ENCODE results near the gene CCDC91.
"Not testable (repeated sequence)": the region's sequence is repeated elsewhere in the genome, so short reads cannot be mapped to it uniquely, and the experiment has no call there.

CCDC91 gene

DNA sequence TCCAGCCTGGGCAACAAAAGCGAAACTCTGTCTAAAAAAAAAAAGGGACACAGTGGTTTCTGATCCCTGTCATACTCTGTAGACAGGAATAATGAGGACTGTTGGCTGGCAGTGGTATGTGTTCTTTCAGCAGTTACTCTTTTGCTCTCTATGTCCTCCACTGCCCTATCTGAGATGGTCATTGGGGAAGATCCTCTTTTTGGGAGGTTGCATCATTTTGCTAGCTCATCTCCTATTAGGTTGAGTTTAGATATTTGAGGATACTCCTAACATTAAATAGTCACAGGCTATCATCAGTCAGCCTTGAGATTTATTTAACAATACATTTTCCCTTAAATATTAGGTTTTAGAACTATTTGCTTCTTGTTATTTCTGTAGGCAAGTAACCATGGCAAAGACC lies 5.9 kb upstream of the CCDC91 start:
- DNase-seq: no peak

DNA sequence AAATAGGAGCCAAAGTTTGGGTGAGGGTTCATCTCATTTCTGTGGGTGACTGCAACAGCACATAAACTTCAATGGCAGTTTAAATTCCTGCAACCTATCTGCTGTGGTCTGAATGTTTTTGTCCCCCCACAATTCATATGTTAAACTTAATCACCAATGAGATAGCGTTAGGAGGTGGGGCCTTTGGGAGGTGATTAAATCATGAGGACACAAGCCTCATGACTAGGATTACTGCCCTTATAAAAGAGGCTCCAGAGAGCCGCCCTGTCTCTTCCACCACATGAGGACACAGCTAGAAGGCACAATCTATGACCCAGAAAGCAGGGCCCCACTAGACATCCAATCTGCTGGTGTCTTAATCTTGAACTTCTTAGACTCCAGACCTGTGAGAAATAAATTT lies 3.8 kb upstream of the CCDC91 start:
- no peak for DNase-seq

DNA sequence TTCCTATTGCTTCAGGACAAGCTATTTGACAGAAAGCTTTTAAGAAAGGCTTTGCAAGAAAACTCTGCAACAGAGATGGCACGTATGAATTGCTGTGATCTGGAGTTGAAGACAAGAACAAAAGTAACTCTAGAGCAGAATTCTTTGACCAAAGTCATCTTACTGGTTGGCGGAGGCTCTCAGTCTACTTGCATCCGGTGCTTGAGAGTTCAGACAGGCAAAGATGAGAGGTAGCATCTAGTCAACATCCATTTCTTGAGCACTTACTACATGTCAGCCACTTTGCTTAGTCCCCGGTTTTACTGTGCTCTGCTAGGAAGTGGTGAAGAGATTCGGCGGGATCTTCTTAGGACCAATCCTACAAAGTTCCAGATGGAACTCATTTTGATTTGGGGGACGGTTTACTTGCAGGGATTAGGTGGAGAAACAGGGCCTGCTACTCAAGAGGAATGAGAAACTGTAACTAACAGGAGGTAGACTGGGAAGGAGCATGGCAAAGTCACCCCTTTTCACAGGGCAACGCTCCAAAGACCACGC lies 404 bp upstream of the CCDC91 start:
- DNase-seq: no peak

DNA sequence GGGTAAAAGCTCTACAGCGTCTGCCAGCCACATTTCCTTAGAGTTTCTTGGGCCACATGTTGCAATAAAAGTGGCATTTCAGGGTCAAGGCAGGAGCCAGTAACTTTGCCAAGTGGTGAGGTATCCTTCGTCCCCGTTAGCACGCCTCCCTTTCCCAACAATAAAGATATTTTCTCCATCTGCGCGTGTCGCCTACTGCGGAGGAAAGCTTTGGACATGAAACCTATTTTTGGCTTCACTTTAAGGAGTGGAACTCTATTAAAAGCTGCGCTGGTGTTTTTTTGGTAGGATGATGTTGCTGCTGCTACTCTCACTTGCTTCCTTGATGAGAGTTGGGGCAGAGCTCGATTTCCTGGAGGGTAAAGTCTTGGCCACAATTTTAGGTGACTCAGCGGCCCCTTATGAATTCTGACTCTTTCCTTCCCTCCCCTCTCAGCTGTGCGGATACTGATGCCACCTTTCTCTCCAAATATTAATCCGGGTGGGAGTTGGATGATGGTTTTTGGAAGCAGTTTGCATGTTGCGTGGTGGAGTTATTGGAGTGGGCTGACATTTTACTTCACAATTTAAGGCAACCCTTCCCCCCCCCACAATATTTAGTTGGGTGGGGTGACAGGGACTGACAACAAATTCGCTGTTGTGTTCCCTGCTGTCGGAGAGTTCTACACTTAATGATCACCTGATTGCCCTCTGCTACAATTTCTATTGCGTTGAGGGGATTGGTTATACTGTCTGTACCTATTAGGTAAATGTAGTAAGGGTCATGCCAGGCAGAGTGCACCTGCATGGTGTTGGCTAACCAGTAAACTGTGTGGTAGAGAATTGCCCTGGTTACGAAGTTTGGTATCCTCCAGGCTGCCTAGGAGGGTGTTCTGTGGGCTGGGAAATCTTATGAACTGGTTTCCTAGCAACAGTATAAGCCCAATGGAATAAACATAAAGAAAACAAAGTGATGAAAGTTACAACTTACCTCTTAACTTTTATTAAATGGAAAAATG lies 1.1 kb downstream of the CCDC91 start:
- peak in 1 of 4 experiments; percentile 1 for DNase-seq

DNA sequence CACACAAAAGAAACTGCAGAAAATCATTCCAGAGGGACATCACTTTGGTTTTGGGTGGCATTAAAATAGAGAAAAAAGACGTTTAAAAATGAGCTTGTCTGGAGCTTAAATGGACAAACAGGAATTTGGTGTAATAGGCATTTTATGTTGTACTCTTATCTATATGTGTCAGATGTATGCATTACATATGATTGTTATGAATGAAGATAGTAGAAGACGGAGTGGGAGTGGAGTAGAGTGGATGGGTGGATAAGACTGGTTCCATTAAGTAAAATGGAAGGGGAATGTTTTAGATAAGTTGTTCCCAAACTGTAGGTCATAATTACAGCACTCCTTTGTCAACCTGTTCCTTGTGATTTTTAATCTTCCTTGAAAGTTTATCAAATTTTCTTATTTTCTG lies 1.9 kb downstream of the CCDC91 start:
- no peak for DNase-seq

DNA sequence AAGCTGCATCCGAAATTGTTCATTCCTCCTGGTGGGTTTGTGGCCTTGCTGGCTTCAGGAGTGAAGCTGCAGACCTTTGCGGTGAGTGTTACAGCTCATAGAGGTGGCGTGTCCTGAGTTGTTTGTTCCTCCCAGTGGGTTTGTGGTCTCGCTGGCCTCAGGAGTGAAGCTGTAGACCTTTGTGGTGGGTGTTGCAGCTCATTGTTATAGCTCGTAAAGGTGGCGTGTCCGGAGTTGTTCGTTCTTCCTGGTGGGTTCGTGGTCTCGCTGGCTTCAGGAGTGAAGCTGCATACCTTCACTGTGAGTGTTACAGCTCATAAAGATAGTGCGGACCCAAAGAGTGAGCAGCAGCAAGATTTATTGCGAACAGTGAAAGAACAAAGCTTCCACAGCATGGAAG lies 4.4 kb downstream of the CCDC91 start:
- DNase-seq: not testable (repeated sequence)

DNA sequence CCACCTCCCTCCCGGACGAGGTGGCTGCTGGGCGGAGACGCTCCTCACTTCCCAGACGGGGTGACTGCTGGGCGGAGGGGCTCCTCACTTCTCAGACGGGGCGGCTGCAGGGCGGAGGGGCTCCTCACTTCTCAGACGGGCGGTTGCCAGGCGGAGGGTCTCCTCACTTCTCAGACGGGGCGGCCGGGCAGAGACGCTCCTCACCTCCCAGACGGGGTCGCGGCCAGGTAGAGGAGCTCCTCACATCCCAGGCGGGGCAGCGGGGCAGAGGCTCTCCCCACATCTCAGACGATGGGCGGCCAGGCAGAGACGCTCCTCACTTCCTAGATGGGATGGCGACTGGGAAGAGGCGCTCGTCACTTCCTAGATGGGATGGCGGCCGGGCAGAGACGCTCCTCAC lies 10.9 kb downstream of the CCDC91 start:
- not testable (repeated sequence) for DNase-seq

DNA sequence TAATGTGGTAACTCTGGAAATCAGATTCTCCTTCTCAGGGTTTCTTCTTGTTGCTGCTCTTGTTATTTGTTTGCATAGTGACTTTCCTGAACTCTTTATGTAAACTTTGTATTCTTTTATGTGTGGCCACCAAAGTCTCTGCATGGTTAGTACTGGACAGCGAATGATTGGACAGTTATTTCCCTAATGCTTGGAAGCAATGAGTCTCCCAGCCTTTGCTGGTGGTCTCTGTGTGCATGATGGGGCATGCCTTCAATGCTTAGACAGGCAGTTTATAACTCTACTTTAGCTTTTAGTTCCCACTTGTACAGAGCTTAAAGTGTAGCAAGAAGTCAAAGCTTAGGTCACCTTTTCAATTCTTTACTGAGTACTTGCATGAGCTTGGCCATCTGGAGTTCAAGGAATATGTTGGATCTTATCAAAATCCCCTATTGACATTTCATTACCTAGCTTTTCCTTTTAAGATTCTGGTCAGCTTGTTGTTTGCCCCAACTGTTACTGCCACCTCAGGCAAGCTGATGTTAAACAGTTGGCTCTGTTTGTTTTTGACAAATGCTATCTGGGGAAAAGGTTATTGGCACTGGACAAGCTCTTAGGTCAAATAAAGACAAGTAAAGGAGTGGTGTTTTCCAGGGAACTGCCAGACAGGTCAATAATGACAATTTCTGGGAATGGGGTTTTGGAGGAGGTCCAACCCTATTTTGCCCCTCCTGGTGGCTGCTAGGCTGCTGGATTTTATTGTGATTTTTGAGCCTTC lies 12.3 kb downstream of the CCDC91 start:
- DNase-seq: no peak

DNA sequence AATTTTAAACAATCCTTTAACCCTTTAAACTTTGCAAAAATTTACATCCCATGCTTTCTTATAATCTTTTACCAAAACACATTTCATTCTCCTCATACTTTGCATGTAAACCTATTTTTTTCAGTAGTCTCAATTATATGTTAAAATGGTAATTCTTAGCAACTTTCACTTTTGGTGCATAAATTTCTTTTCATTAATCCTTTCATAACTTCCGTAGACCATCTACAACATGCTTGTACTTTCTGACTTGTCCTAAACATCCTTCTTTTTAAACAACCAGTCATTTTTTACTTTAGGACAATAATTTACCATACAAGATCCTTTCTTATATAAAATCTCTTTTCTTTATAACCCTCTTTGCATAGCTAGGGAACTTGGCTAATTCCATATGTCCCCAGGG lies 19.5 kb downstream of the CCDC91 start:
- no peak for DNase-seq

DNA sequence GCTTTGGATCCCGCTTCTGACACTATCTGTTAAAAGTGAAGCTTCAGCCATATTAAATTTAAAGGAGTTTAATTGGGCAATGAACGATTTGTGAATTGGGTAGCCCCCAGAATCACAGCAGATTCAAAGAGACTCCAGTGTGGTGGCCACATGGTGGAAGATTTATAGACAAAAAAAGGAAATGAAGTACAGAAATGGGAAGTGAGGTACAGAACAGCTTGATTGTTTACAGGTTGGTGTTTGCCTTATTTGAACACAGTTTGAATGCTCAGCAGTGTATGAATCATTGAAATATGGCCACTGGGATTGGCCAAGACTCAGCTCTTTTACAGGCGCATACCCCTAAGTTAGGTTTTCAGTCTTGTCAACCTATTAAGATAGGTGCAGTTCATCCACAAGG lies 21.9 kb downstream of the CCDC91 start:
- no peak for DNase-seq

DNA sequence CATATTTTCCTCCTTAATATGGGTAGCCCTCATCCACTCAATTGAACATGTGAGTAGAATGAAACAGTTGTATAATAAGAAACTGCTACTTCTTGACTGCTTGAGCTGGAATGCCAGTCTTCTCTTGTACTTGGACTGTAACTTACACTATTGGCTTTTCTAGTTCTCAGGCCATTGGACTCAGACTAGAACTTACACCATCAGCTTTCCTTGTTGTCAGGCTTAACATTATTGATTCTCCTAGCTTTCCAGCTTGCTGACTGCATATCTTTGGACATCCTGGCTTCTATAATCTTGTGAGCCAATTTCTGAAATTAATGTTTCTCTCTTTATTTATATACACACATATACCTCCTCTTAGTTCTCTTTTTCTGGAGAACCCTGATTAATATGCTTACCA lies 24.8 kb downstream of the CCDC91 start:
- DNase-seq: no peak

DNA sequence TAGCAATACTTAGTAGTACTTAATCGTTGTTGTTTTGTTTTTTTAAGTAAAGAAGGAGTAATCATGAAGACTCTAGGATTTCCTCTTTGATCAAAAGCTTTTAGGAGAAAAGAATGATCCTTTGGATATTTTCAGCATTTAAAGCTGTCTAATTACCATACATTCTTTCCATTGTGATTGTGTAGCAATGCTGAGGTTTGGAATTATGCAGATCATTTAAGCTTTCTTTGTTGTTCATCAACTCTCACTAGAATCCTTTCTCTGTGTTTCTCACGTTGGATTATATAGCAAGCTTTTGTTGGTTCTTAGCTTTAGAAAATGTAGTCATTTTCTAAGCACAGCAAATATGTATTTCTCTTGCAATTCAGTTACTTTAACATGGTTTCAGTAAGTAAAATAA lies 25.8 kb downstream of the CCDC91 start:
- no peak for DNase-seq

DNA sequence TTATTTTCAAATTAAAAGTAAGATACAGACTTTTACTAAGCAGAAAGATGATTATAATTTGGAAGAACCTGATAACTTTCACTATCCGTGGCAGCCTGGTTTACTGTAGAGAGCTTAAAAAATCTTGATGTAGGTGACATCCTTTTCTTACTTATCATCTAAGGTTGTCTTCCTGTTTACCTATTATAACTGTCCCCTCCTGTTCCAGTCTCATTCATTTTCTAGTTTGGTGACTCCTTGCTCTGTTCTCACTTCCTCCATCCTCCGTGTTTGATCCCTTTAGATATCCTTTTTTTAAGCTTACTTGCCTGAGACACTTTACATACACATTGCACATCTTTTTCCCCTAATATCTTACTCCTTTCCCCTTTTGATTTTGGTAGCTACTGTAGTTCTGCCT lies 27.5 kb downstream of the CCDC91 start:
- DNase-seq: no peak

DNA sequence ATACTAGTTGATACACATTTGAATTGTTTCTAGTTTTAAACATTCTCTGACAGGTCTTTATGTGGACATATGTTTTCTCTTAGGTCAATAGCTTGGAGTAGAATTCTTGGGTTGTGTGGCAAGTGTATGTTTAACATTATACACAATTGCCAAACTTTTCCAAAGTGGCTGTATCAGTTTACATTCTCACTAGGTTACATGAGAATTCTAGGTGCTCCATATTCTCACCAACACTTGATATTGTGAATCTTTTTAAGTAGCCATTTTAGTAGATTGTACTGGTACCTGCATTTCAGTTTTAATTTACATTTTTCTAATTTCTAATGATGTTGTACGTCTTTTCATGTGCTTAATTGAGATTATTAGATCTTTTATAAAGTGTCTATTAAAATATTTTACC lies 28.6 kb downstream of the CCDC91 start:
- DNase-seq: no peak

DNA sequence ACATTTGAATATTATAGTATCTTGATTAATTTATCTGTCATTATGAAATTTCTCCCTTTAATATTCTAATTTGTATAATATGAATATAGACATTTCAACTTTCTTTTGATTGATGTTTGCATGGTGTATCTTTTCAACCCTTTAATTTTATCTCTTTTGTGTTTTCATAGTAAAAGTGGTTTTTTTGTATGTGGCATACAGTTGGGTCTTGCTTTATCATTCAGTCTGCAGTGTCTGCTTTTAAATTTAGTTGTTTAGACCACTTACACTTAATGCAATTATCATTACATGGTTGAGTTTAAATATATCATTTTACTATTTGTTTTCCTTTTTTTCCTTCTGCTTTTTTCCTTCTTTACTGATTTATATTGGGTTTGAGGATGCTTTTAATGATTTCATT lies 29.6 kb downstream of the CCDC91 start:
- no peak for DNase-seq

DNA sequence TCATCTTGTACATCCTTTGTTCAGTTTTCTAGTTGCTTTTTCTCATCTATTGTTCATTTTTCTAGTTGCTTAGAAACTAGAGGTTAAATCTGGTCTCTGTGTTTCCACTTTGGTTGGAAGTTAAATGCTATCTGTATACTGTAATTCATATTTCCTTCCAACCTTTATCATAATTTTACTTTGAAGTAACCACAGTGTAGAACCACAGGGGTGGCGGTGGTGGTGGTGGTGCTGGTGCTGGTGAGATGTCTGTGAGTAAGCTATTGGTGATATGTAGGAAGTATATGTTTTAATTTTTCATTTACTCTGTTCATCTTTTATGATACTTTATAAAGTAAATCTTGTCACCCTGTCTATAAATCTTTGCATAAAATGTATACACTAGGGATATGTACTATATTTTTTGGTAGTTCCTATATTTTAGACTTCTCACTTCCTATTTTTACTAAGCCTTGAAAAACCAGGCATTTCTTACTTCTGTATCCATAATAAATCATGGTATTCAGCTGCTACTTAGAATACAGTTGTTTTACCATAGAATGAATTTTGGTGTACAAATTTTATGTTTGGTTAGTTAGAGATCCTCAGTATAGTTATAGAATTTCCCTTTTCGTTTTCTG lies 31.9 kb downstream of the CCDC91 start:
- DNase-seq: peak in 2 of 4 experiments; percentile 1 to 14

DNA sequence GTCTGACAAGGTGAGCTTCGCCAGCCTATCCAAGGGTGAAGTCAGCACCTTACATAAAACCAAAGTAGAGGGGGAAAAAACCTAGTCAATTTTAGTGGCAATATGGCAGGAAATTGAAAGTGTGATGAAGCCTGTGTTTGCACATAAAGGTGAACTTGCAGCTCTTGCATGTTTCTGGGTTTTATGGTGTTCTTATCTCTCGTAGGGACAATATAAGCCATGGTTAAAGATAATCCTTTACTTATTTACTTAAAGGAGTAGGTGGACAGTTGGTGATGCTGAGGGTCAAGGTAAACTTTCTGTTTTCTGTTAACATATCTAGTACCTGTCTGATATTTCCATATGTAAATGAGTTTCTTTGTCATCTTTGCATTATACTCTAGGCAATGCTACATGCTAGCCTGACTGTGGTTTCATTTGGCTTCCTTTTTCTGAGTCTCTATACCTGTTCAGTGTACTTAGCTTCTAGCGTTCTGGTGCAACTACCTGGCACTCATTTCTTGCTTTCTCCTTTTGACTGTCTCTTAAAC lies 32.8 kb downstream of the CCDC91 start:
- no peak for DNase-seq

DNA sequence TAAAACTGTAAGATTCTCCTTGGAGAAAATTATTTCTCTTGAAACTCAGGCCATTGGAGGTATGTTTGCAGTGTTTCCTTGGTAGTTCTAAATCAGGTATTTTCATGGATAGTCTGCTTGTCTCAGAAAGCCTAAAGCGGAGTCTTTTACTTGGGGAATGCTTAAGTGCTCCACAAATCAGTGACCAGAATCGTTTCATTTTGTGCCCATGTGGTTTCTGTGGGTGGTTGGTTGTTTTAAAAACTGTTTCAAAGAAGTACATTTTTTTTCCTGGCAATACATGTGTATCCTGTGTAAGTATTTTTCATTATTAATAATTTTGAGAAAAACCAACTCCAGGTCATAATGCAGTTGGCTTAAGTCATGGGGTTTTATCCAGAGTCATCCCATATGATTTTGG lies 33.6 kb downstream of the CCDC91 start:
- DNase-seq: no peak

DNA sequence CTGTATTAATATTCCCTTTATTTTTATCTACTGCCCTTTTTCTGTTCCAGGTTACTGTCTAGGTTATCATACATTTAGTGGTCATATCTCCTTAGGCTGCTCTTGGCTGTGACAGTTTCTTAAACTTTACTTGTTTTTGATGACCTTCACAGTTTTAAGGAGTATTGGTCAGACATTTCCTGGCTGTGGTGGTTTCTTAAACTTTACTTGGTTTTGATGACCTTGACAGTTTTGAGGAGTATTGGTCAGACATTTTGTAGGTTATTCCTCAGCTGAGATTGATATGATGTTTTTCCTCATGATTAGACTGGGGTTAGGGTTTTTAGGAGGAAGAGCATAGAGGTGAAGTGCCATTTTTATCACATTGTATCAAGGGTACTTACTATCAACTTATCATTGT lies 36.4 kb downstream of the CCDC91 start:
- no peak for DNase-seq

DNA sequence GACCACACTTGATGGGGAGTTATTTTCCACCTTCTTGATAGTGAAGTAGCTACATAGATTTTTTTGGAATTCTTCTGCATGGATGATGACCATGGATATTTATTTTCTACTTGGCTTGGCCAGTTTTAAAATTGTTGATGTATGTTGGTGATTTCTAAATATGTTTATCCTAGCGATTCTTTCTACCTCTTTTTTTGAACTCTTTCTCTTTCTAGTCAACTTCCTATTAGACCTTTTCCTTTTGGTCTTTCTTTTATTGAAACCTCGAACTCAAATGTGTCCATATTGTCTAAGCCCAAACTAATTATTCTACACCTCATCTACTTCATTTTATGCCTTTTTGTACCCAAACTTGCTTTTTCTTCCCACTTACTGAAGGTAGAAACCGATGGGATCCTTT lies 37.0 kb downstream of the CCDC91 start:
- no peak for DNase-seq

DNA sequence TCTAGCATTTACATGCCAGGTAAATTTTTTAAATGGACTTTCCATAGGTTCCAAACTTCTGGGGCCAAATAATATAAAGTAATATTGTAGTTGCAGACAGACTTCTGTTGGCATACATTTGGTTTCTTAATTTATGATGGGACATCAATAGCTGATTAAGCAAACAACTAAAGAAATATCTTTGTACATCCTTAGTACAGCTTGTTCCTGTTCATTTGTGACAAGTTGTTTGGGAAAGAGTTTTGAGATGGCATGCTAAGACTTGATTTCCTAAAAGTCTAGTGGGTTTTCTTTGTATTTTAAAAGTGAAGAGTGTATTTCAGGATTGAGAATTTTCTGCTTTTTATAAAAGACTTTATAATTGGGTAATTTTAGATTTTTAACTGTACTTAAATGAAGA lies 41.0 kb downstream of the CCDC91 start:
- DNase-seq: no peak

DNA sequence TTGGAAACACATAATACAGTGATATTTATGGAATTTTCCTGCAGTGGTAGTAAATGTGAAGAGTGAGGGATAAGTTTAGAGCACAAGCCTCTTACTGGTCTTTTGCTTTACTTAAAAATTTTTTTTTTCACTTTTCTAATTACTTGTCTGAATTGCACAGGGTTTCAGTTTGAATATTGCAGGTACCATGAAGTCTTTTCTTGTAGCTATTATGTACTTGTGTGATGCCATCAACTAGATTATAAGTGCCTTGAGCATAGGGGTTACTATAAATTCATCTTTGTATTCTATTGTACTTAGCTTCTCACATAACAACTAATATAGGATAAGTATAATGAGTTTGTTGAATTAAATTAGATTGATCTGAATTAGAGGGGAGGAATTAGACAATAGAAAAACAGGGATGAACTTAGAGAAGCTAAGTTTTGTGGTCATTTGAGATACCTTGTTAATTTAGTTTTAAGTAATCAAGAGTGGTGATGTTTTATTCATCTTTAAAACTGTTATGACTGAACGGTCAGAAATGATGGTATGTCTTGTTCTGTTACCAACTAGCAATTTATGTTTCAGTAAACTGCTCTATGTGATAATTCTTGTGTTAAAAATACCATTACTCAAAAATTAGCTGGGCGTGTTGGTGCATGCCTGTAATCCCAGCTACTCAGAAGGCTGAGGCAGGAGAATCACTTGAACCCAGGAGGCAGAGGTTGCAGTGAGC lies 42.1 kb downstream of the CCDC91 start:
- no peak for DNase-seq
